GM19468 (cell line): ENCODE data around the gene FNDC3B.

ENCODE experiments used
- ATAC-seq: cut with Tn5 transposase; IDR thresholded peaks from one replicate; pipeline ENCODE4 v1.9.1; 2021; ENCODE audit warnings: mild to moderate bottlenecking, moderate library complexity, moderate number of reproducible peaks; ENCODE audit not compliant: unreplicated experiment; ENCODE audit errors: extremely low read depth

Gene FNDC3B

GRCh38 chr3:172391592-172392302, 352.4 kb downstream of the FNDC3B start:
- ATAC-seq, result no peak

- no peak for ATAC-seq
Measured at GRCh38 chr3:172394692-172395091, 355.3 kb downstream of the FNDC3B start.

- ATAC-seq, result no peak
Measured at GRCh38 chr3:172396400-172396799, 357.0 kb downstream of the FNDC3B start.

GRCh38 chr3:172397716-172398405, 358.5 kb downstream of the FNDC3B start:
- no peak for ATAC-seq

- no peak for ATAC-seq
Measured at GRCh38 chr3:172398484-172398883, 359.1 kb downstream of the FNDC3B start.

GRCh38 chr3:172402090-172402489, 362.7 kb downstream of the FNDC3B start:
- ATAC-seq, result no peak

- ATAC-seq, result no peak
Measured at GRCh38 chr3:172402892-172403643, 363.7 kb downstream of the FNDC3B start.

GRCh38 chr3:172404237-172404962, 365.0 kb downstream of the FNDC3B start:
- no peak for ATAC-seq

GRCh38 chr3:172405914-172406313, 366.5 kb downstream of the FNDC3B start:
- no peak for ATAC-seq

- no peak for ATAC-seq
Measured at GRCh38 chr3:172407872-172408271, 368.5 kb downstream of the FNDC3B start.

GRCh38 chr3:172410702-172411477, 371.5 kb downstream of the FNDC3B start:
- ATAC-seq, result no peak

- no peak for ATAC-seq
Measured at GRCh38 chr3:172411478-172411947, 372.1 kb downstream of the FNDC3B start.

GRCh38 chr3:172415323-172415722, 375.9 kb downstream of the FNDC3B start:
- ATAC-seq, result no peak

- no peak for ATAC-seq
Measured at GRCh38 chr3:172437713-172438112, 398.3 kb downstream of the FNDC3B start.

- ATAC-seq, result no peak
Measured at GRCh38 chr3:172438186-172438585, 398.8 kb downstream of the FNDC3B start.

- ATAC-seq, result no peak
Measured at GRCh38 chr3:172441581-172441980, 402.2 kb downstream of the FNDC3B start.

- no peak for ATAC-seq
Measured at GRCh38 chr3:172442606-172443005, 403.2 kb downstream of the FNDC3B start.

- ATAC-seq, result no peak
Measured at GRCh38 chr3:172444821-172445220, 405.4 kb downstream of the FNDC3B start.

- ATAC-seq, result no peak
Measured at GRCh38 chr3:172446198-172446597, 406.8 kb downstream of the FNDC3B start.
